GM21423 (cell line): Measurements from ENCODE around the gene AMIGO3.
"Not testable (repeated sequence)": the region's sequence is repeated elsewhere in the genome, so short reads cannot be mapped to it uniquely, and the experiment has no call there.

ENCODE experiments used
- ATAC-seq: cut with Tn5 transposase; IDR thresholded peaks from one replicate; pipeline ENCODE4 v1.9.1; 2021; ENCODE audit warnings: mild to moderate bottlenecking, moderate library complexity; ENCODE audit not compliant: unreplicated experiment

The AMIGO3 gene

DNA sequence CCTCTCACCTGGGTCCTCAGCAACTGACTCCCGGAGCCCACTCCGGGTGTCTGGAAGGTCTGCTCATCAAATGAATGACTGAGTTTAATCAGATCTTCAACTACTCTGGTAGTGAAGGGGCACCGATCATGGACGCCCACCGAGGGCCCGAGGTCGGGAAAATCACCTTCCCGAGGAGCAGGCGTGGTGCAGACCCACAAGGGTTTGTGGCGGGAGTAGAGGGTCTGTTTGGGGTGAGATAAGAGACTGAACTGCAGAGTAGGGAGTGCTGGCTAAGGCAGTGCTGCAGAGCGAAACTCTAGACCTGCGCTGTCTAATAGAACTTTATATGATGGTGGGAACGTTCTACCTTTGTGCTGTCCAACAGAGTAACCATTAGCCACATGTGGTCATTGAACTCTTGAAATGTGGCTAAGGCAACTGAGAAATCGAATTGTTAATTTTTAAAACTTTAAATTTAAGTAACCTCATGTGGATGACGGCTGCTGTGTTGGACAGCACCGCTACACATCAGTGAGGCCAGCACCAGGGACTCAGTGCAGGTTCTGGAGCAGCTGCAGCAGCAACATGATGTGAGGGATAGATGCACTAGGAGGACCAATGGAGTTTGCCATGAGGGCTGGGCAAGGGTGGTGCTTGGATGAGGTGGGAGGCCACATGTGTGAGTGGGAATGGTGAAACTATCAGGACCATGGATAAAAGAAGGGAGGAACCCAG, 29.4 kb downstream of the AMIGO3 start:
- ATAC-seq, result not testable (repeated sequence)

DNA sequence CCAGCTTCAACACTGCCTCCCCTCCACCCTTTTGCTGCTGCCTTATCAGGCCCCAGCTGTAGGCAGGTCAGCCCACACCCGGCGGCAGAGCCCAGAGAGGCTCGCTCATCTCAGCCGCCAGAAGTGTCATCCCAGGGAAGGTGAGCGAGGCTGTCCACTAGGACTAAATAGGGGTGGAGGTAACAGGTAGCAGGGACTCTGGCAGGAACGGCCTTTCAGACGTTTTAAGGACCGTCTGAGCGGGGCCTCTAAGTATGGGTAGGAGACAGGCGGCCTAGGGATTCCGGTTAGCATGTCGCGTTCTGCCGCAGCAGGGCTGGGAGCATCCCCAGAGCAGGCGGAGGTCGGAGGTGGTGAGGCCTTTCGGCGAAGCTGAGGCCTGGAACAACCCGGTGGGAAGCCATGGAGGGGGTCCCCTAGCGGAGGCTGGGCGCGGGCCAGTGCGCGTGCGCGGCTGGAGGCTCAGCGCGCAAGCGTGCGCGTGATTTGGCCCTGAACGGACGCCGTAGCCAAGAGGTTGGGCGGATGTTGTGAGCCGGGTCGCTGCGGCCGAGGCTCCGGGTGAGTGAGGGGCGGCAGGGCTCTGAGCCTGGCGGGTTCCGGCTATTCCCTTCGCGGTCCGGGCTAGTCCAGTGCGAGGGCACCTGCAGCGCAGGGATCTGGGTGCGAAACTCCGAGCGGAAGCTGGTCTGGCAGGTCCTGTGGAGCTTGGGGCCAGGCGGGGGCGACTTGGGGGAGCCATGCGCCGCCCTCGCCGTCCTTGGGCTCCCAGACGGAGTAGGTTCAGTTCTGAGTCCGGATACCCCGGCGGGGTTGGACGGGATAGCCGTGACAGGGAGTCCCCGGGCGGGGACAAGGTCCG, 30.2 kb downstream of the AMIGO3 start, which contains the start of the genes MST1 and RNF123:
TSS of gene MST1 (minus strand) at position 429 of the 862 bp plus-strand sequence. CDS start 783 bp downstream, outside the sequence.
TSS of gene RNF123 (plus strand) at position 512 of the 862 bp plus-strand sequence. CDS start 1,609 bp downstream, outside the sequence.
- peak; percentile 66 for ATAC-seq

DNA sequence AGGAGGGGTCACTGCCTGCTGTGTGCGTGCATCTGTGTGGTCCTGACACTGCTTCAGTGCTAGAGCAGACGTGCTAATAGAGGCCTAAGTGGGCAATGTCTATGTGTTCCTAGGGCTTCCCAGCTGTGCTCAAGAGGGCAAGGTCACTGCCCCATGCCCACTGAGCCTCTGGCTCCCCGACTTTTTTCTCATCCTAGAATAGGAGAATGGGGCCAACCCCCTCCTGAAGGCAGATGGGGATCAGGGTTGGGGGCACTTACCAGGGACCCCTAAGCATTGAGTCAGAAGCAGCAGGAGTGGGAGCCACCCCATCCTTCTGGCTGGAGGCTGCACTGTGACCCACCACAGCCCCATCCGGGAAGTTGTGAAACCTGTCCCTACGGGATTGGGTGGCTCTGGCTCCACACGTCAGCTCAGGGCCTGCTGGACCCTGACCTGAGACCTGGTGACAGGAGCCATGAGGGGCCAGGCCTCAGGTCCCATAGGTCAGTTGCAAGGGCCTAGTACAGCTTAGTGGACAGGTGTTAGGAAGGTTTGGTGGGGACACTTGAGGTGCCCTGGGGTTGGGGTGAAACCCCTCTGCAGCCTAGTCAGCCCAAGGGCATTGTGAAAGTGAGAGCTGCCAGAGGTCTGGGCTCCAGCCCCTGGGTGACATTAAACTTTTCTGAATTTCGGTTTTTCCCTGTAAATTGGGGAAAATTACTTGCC, 31.0 kb downstream of the AMIGO3 start:
- ATAC-seq, result not testable (repeated sequence)

DNA sequence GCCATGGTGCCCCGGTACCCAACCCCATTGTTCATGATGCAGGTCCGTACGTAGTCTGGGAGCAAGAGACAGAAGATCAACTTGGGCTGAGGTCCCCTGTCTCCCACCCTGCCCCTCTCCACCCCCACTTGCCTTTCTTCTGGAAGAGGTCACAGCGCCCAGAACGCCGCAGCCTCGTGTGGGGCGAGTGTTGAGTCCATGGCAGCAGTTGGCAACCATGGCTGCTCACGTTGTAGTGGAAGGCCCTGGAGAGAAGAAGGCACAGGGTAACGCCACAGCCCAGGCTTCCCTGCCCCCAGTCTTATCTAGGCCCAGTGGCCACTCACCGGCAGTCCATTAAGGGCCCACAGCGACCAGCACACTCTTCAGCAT, 32.1 kb downstream of the AMIGO3 start:
- not testable (repeated sequence) for ATAC-seq

DNA sequence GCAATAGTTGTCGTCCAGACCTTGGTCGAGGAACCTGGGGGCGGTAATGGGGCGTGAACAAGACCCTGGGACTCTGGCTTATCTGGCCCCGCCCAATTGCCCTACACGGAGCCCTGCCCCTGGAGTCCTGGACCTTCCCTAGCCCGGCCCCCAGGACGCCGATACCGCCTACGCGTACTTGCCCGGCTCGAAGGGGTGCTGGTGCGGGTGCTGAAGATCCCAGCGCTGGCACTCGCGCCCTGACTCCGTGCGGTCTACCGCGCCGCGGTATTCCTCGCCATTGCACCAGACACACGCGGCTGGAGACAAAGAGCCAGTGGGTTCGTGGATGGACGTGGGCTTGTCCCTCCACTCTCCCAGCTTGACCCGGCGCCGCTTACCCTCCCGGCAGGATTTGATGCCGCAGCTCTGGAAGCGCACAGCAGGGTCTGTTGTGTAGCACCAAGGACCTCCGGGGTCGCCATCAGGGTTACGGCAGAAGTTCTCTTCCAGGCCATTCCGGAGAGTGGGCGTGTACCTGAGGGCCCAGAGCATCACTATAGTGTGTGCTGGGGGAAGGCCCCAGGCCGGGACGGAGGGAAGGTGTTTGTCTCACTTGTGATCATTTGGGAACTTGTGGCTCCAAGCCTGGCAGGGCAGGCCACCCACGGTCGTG, 32.6 kb downstream of the AMIGO3 start:
- ATAC-seq, result not testable (repeated sequence)

DNA sequence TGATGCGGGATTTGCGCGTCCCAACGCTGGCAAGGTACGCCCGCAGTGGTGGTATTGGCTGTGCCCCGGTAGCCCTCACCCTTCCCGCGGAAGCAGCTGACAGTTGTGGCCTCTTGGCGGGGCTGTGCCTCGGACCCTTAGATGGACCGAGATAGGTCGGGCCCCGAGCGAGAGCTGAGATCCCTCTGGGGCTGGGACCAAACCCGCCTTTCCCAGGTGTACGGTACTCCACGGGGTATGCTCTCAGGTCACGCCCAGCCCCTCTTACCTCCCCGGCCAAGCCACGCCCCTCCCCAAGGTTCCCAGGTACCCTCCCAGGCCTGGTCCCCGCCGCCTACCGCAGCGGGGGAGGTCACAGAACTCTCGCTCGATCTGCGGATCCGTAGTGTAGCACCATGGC, 33.1 kb downstream of the AMIGO3 start:
- ATAC-seq, result not testable (repeated sequence)

DNA sequence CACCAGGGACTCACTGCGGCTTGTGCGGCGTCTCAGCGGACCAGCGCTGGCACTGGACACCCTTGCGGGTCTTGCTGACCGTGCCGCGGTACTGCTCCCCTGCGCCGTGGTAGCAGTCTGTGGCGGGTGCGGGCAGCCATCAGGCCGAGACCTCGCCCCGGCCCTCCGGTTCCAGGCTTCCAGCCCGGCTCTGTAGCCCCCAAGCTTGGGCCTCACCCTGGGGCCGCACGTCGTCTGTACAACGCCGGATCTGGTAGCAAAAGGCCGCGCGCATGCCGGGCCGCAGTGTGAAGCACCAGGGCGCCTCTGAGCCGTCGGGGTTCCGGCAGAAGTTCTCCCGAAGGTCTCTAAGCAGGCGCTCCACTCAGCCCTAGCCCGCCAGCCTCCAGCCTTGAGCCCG, 33.6 kb downstream of the AMIGO3 start:
- not testable (repeated sequence) for ATAC-seq

DNA sequence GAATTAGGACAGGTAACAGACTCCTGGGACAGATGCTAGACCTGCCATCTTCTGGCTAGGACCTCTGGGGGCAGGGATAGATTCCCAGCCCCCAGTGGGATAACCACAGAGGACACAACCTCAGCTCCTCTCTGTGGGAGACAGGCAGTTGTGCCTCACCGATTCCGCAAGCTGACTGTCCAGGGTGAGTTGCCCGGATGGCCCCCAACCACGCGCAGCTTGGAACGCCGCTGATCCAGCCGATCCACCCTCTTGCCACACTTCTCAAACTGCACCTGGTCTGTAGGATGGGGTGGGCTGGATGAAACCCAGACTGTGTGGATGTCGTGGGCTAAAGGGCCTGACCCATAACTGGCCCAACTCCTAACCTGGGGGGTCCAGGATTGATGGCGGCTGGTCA, 34.4 kb downstream of the AMIGO3 start:
- not testable (repeated sequence) for ATAC-seq

DNA sequence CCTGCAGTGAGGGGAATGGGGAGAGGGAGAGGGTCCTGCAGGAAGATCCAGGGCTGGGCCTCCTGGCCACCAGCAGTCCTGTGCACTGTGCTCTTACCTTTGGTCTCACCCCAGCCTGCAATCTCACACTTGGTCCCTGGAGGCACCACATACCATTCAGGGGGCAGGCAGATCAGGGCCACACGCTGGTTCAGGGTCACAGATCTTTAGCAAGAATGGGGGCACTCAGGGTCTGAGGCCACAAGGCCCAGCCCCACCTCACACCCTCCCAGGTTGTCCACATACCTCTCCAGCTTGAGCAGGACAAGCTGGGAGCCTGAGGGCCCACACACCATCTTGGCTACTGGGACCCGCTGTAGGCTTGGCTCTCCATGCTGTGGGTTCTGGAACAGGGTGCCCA, 35.0 kb downstream of the AMIGO3 start:
- ATAC-seq, result not testable (repeated sequence)

DNA sequence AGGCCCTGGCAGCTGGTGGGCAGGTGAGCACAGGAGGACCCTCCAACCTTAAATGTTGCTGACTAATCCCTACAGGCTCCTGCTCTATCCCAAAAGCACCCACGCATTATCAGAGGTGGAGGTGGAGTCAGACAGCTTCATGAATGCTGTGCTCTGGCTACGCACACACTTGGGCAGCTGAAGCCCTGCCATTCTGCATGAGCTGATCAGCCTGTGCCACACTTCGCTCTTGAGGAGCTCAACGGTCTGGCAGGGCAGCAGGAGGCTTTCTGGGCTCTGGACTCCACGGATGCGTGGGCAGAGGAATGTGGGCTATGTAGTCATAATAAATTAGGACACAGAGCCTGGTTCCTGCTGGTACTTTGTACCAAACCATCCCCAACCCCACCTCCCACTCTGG, 36.3 kb downstream of the AMIGO3 start:
- ATAC-seq, result no peak

DNA sequence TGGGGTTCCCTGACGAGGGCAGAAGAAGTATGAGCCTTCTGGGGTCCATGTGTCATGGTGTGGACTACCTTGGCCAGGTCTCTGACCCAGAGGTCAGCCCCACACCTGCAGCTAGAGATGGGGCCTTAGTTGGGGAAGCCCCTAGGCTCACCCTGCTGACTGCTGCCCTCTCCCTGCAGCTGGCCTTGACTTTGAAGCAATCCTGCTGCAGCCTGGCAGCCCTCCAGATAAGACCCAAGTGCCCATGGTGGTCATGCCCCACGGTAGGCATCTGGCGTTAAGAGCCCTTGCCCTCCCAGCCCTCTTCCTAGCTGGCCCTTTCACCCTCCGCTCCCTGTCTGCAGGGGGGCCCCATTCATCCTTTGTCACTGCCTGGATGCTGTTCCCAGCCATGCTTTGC, 37.9 kb downstream of the AMIGO3 start:
- no peak for ATAC-seq

DNA sequence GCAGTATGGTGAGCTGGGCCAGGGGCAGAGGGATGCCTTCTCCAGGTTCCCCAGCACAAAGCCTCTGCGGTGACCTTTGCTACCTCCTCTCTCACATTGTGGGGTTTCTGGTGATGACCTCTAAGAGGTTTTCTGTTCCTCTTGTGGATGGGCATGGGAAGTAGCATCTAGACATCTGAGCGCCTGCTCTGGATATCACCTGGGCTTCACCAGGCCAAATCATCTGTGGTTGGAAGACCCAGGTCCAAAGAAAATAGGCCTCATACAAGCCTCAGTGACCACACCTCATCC, 38.3 kb downstream of the AMIGO3 start:
- ATAC-seq, result no peak

DNA sequence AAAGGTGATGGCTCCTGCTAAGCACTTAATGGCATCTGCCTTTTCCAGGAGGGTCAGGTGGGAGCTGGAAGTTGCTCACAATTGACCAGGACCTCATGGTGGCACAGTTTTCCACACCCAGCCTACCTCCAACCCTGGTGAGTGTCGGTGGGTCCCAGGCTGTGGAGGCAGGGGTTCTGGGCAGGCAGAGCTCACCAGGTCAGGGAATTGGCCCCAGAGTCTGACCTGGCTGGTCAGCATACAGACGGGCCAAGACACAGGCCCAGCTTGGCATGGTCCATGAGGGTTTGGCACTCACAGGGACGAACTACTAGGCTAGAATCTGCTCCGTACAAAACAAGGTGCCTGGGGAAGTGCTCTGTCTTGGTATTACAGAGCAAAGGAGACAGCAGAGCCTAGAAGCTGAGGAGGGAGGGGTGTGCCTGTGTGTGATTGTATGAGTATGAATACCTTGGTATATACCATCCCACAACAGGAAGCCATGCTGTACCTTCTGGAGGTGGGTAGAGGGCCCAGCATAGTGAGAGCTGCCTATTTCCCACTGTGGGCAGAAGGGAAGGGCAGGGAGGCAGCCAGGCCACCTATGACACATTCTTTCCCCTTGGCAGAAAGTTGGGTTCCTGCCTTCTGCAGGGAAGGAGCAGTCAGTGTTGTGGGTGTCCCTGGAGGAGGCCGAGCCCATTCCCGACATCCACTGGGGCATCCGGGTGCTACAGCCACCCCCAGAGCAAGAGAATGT, 38.8 kb downstream of the AMIGO3 start:
- no peak for ATAC-seq

DNA sequence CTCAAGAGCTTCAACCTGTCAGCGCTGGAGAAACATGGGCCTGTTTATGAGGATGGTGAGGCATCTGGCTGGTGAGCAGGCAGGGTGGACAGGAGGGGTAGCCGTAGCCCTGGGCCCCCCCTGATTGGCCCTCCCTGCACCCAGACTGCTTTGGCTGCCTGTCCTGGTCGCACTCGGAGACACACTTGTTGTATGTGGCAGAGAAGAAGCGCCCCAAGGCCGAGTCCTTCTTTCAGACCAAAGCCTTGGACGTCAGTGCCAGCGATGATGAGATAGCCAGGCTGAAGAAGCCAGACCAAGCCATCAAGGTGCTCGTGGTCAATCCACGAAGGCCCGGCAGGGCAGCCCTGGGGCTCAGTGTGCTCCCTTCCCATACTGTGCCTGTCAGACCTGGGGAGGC, 43.6 kb downstream of the AMIGO3 start:
- ATAC-seq, result no peak

DNA sequence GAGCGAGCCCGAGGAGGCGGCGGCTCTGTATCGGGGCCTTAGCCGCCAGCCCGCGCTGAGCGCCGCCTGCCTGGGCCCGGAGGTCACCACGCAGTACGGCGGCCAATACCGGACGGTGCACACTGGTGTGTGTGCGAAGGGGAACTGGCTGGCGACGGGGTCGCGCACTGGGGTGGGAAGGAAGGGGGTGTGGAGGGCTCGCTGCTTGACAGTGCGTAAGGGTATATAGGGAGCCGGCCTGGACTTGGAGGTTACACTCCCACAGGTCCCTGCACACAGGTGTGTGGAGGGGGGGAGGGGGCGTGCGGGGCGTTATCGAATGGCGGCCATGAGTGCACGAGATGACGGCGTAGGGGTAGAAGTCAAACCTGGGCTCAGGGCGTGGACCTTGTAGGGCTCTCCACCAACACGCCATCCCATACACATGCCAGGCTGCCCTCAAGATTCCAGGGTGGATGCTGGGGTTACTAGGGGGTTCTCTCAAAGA, 44.9 kb downstream of the AMIGO3 start:
- ATAC-seq, result peak; percentile 21

DNA sequence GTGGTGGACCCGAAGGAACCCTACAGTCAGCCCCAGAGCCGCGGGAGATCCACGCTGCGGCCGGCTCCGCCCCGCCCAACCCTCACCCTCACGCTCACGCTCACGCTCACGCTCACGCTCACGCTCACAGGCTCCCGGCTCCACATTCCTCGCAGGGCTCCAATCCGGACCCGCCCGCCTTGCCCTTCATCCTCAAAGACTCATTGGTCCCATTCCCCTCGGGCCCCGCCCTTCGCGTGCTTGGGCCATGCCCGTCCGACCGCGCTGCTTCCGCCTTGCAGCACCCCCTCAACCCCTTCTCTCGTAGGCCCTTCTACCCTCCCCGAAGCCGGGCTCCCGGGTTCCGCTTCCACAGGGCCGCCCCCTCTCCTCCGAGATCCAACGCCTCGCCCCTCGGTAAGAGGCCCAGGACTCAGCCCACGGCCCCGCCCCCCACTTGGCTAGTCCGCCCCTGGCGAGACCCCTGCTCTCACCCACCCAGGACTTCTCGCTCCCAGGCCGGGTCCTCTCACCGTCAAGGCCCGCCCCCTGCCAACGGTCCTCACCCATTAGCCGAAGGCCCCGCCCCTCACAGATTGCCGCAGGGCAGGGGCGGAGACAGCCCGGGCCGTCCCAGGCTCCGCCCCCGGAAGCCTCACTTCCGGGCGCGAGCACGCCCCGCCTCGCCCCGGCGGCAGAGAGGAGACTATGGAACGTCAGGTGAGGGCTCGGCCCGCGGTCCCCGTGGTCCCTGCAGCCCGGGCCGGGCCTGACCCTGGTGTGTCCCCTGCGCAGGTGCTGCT, 45.6 kb downstream of the AMIGO3 start, which contains the start of gene APEH:
TSS of gene APEH (plus strand) at position 637 of the 782 bp plus-strand sequence. CDS start at position 688, 51 bp downstream.
- peak; percentile 78 for ATAC-seq

DNA sequence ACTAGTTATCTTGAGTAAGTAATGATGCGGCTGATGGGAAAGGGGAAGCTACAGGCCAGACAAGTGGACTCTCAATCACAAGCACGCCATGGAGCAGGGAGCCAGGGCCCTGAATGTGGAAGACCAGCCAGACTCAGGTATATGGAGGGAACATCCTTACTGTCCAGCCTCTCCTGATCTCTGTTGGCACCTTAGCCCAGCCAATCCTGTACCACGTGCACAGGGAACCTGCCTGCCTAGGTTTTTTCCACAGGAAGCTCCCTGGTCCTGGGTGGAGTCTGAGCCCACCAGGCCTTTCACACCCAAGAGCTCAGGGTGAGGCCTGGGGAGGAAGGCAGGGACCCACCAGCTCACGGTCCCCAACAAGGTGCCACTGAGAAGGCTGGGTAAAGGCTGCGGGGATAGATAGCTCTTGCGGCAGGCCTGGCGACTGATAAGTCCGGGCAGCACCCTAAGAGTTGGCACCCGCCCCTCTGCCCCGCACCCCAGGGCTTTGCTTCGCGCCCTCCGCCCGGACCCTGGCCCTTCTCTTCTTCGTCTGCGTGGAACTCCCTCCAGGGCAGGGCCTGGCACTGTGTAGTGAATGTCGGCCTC, 46.3 kb downstream of the AMIGO3 start:
- ATAC-seq, result no peak
